Fibroblast of lung (primary cell): ENCODE data around the gene DTX4. TPM values are rescaled to one million over a fixed set of nuclear protein-coding genes. Genes with fewer than 3 reads are reported as not detected.
A peak's percentile ranks its signal among the peaks of the same experiment; 100 is the strongest.

Experiments
- DNase-seq, 2 donors: peaks; one replicate each; pipeline versions ENCODE4 v3.0.0 to v3.0.0-alpha.2; 2010; ENCODE audit warnings: low read depth in 2 of 2
- H2AFZ ChIP-seq: 2 replicates; pipeline ENCODE4 v1.5.1; 2012; ENCODE audit warnings: low read length, control low read depth, inconsistent platforms
- H3K27ac ChIP-seq: 2 replicates; pipeline ENCODE4 v1.5.1; 2011; ENCODE audit warnings: low read length, control low read depth; ENCODE audit not compliant: insufficient read depth
- H3K27me3 ChIP-seq: 2 replicates; pipeline ENCODE4 v1.5.1; 2011; ENCODE audit warnings: mild to moderate bottlenecking, low read length; ENCODE audit not compliant: control insufficient read depth, insufficient read depth
- H3K36me3 ChIP-seq: 2 replicates; pipeline ENCODE4 v1.5.1; 2011; ENCODE audit warnings: low read length; ENCODE audit not compliant: control insufficient read depth, insufficient read depth
- H3K4me1 ChIP-seq: 2 replicates; pipeline ENCODE4 v1.5.1; 2011; ENCODE audit warnings: low read length; ENCODE audit not compliant: control insufficient read depth, insufficient read depth; ENCODE audit errors: extremely low read depth
- H3K4me2 ChIP-seq: 2 replicates; pipeline ENCODE4 v1.5.1; 2011; ENCODE audit warnings: low read length, control low read depth; ENCODE audit not compliant: insufficient read depth; ENCODE audit errors: extremely low read depth
- H3K4me3 ChIP-seq, 4 experiments: fragments of 200-600 bp in 1 of 4; sonication (generic) in 1 of 4; replicated peaks in 1 of 4; 2 replicates each; pipeline ENCODE4 v1.5.1; 2011 to 2016; ENCODE audit warnings: low read length in 4 of 4, low read depth in 3 of 4, mild to moderate bottlenecking in 3 of 4, control low read depth in 2 of 4, inconsistent platforms in 1 of 4, mixed read lengths in 1 of 4; ENCODE audit not compliant: insufficient read depth in 1 of 4; ENCODE audit errors: control extremely low read depth in 1 of 4
- H3K79me2 ChIP-seq: 2 replicates; pipeline ENCODE4 v1.5.1; 2012; ENCODE audit warnings: mild to moderate bottlenecking, low read length, inconsistent platforms; ENCODE audit not compliant: control insufficient read depth, insufficient read depth
- H3K9ac ChIP-seq: 2 replicates; pipeline ENCODE4 v1.5.1; 2011; ENCODE audit warnings: mild to moderate bottlenecking, low read length, control low read depth; ENCODE audit not compliant: insufficient read depth
- H3K9me3 ChIP-seq: 2 replicates; pipeline ENCODE4 v1.5.1; 2012; ENCODE audit warnings: low read depth, low read length; ENCODE audit not compliant: control insufficient read depth, insufficient read depth
- H4K20me1 ChIP-seq: 2 replicates; pipeline ENCODE4 v1.5.1; 2011; ENCODE audit warnings: low read length; ENCODE audit not compliant: control insufficient read depth, insufficient read depth; ENCODE audit errors: extremely low read depth
- EZH2 ChIP-seq: IDR thresholded peaks from 2 replicates; pipeline ENCODE4 v1.5.1; 2012; ENCODE audit warnings: low read length, control low read depth, mild to moderate bottlenecking; ENCODE audit errors: missing control alignments
- polyA plus RNA-seq, 2 donors: library from polyadenylated mRNA; depleted of rRNA in 1 of 2; stranded (reverse) in 1 of 2; unstranded in 1 of 2; fragments of >200 nt; gene quantifications; 2 replicates each; pipeline ENCODE4 v1.2.1, GENCODE V29; 2011 to 2012; ENCODE audit warnings: missing spikeins in 1 of 2
- total RNA-seq: library from RNA; depleted of rRNA; stranded (reverse); fragments of >200 nt; gene quantifications from 2 replicates; pipeline ENCODE4 v1.2.1, GENCODE V29; 2014
- TF ChIP-seq, protein P1 (sequence below), 2 donors: IDR thresholded peaks in 1 of 2; conservative IDR thresholded peaks in 1 of 2; 1 replicate in 1 of 2; 2 replicates in 1 of 2; pipeline ENCODE4 v1.5.1; 2011 to 2012; ENCODE audit warnings: low read length in 2 of 2, control low read depth in 1 of 2, inconsistent platforms in 1 of 2, low read depth in 1 of 2, mild to moderate bottlenecking in 1 of 2

The DTX4 gene
- total and polyA plus RNA-seq, 2 donors (not counting 1 experiment from before 2014, with no cell fraction given) = 1.2 to 4.8 TPM

DNA sequence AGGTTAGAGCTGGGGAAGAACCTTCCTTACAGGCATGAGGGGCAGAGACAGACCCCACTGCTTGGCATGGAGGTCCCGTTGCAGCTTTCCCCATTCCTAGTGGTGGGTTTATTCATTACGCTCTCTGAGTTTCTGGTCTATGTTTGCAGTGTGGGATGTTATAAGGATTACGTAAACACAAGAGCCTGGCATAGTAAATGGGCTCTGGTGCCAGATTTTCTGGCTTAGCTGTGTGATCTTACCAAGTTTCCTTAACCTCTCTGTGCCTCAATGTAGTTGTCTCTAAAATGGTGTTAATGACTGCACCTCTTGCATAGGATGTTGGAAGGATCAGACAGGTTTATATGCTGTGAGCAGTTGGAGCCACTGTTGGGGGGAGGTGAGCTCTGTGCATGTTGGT lies 15.1 kb downstream of the DTX4 start:
- no peak overlapping the region for H2AFZ ChIP-seq
- H3K4me2 ChIP-seq = no peak overlapping the region

DNA sequence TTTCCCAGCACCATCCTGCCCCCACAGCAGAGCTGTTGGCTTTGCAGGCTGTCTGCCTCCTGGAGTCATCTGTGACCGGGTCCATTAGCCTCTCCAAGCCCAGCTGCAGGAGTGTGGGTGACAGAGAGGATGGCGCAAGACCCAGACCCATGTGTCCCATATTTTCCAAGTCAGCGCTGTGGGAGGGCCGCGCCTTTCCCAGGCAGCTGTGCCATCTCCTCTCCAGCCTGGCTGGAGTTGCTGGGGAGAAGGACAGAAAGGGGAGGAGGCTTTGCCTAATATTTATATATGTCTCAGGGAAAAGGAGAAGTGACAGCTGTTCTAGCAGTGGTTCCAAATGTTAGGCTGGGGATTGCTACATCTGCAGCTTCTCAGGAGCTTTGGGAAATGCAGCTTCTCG lies 15.7 kb downstream of the DTX4 start:
- DNase-seq = peak in 1 of 2 donors; percentile 81
- H3K36me3 ChIP-seq = peaks cover 2% of the 10 kb centered on the region
- H3K9me3 ChIP-seq = no peaks in the 10 kb centered on the region
- peaks cover 14% of the 10 kb centered on the region for H3K4me1 ChIP-seq
- no peak overlapping the region for H3K4me2 ChIP-seq
- H3K27ac ChIP-seq = peak overlapping the region; percentile 18
- no peaks in the 10 kb centered on the region for H4K20me1 ChIP-seq
- H3K27me3 ChIP-seq = no peaks in the 10 kb centered on the region
- no peak overlapping the region for H3K4me3 ChIP-seq
- no peak for TF ChIP-seq EZH2
- TF ChIP-seq, protein P1, sequence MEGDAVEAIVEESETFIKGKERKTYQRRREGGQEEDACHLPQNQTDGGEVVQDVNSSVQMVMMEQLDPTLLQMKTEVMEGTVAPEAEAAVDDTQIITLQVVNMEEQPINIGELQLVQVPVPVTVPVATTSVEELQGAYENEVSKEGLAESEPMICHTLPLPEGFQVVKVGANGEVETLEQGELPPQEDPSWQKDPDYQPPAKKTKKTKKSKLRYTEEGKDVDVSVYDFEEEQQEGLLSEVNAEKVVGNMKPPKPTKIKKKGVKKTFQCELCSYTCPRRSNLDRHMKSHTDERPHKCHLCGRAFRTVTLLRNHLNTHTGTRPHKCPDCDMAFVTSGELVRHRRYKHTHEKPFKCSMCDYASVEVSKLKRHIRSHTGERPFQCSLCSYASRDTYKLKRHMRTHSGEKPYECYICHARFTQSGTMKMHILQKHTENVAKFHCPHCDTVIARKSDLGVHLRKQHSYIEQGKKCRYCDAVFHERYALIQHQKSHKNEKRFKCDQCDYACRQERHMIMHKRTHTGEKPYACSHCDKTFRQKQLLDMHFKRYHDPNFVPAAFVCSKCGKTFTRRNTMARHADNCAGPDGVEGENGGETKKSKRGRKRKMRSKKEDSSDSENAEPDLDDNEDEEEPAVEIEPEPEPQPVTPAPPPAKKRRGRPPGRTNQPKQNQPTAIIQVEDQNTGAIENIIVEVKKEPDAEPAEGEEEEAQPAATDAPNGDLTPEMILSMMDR (conservative IDR thresholded peaks at IDR 0.05 in 1 of 2, IDR thresholded peaks at IDR 0.05 in 1 of 2; ENCODE audit: low read depth in 1 of 2, low read length in 2 of 2) = no peak
- H3K9ac ChIP-seq = no peak overlapping the region
- H2AFZ ChIP-seq = no peak overlapping the region
- H3K79me2 ChIP-seq = no peaks in the 10 kb centered on the region

More for the DNA sequence above, 15.1 kb downstream of the DTX4 start:
- Histone ChIP-seq H4K20me1 (no peaks in the 10 kb centered on the region), H3K4me1 (peaks cover 14% of the 10 kb centered on the region), H3K9me3 (no peaks in the 10 kb centered on the region), H3K9ac (no peak overlapping the region), H3K79me2 (no peaks in the 10 kb centered on the region), H3K27ac (no peak overlapping the region), H3K27me3 (no peaks in the 10 kb centered on the region), H3K36me3 (peaks cover 5% of the 10 kb centered on the region), H3K4me3 (no peak overlapping the region)
- no peak for DNase-seq
- no peak for TF ChIP-seq EZH2

DNA sequence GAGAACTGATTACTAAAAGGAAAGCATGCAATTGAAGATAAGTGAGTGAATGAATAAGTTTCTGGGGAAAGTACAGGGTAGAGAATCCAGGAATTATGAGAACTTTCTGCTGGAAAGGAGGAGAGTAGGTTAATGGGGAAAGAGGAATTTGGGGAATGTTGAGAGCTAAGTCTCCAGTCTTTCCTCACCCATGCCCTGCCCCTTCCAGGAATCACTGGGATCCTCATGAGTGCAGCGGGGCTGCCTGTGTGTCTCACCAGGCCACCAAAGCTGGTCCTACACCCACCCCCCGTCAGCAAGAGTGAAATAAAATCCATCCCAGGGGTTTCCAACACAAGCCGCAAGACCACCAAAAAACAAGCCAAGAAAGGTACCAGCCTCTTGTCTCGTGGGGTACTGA lies 17.0 kb downstream of the DTX4 start:
- Histone ChIP-seq H2AFZ (no peak overlapping the region), H3K4me2 (no peak overlapping the region), H3K4me1 (peaks cover 11% of the 10 kb centered on the region), H3K36me3 (peaks cover 2% of the 10 kb centered on the region), H3K79me2 (no peaks in the 10 kb centered on the region), H3K4me3 (no peak overlapping the region), H3K27ac (no peak overlapping the region), H3K27me3 (no peaks in the 10 kb centered on the region), H4K20me1 (no peaks in the 10 kb centered on the region), H3K9ac (no peak overlapping the region), H3K9me3 (no peaks in the 10 kb centered on the region)
- DNase-seq = peak in 1 of 2 donors; percentile 9
- TF ChIP-seq, protein P1 (conservative IDR thresholded peaks at IDR 0.05 in 1 of 2, IDR thresholded peaks at IDR 0.05 in 1 of 2; ENCODE audit: low read depth in 1 of 2, low read length in 2 of 2) = no peak
- no peak for TF ChIP-seq EZH2
